GM19328 (cell line): ENCODE data around the gene GPR89B.
"Not testable (repeated sequence)": the region's sequence is repeated elsewhere in the genome, so short reads cannot be mapped to it uniquely, and the experiment has no call there.

Experiments
- ATAC-seq: cut with Tn5 transposase; IDR thresholded peaks from one replicate; pipeline ENCODE4 v1.9.1; 2021; ENCODE audit warnings: mild to moderate bottlenecking, moderate library complexity; ENCODE audit not compliant: unreplicated experiment

The GPR89B gene

GRCh38 chr1:147935296-147935695 lies 7.1 kb downstream of the GPR89B start:
- not testable (repeated sequence) for ATAC-seq

GRCh38 chr1:147940456-147940855 lies 12.2 kb downstream of the GPR89B start:
- not testable (repeated sequence) for ATAC-seq

- ATAC-seq, result not testable (repeated sequence)
Measured at GRCh38 chr1:147942563-147942962, 14.3 kb downstream of the GPR89B start.

- ATAC-seq, result not testable (repeated sequence)
Measured at GRCh38 chr1:147949517-147949916, 21.3 kb downstream of the GPR89B start.

- not testable (repeated sequence) for ATAC-seq
Measured at GRCh38 chr1:147958906-147959305, 30.7 kb downstream of the GPR89B start.

- not testable (repeated sequence) for ATAC-seq
Measured at GRCh38 chr1:147959680-147960079, 31.5 kb downstream of the GPR89B start.

- not testable (repeated sequence) for ATAC-seq
Measured at GRCh38 chr1:147964575-147964974, 36.4 kb downstream of the GPR89B start.

- ATAC-seq, result not testable (repeated sequence)
Measured at GRCh38 chr1:147966657-147967056, 38.4 kb downstream of the GPR89B start.

GRCh38 chr1:147978896-147979651 lies 50.9 kb downstream of the GPR89B start:
- not testable (repeated sequence) for ATAC-seq

GRCh38 chr1:147985374-147985773 lies 57.2 kb downstream of the GPR89B start:
- not testable (repeated sequence) for ATAC-seq

- not testable (repeated sequence) for ATAC-seq
Measured at GRCh38 chr1:147987893-147988292, 59.7 kb downstream of the GPR89B start.

GRCh38 chr1:147992916-147993315 lies 64.7 kb downstream of the GPR89B start:
- ATAC-seq, result not testable (repeated sequence)

- ATAC-seq, result not testable (repeated sequence)
Measured at GRCh38 chr1:147993400-147993799, 65.2 kb downstream of the GPR89B start.

GRCh38 chr1:147993825-147994615 lies 65.8 kb downstream of the GPR89B start:
- ATAC-seq, result not testable (repeated sequence)

- not testable (repeated sequence) for ATAC-seq
Measured at GRCh38 chr1:147996088-147996487, 67.9 kb downstream of the GPR89B start.

GRCh38 chr1:148007724-148008123 lies 79.5 kb downstream of the GPR89B start:
- ATAC-seq, result not testable (repeated sequence)

- no peak for ATAC-seq
Measured at GRCh38 chr1:148010527-148010926, 82.3 kb downstream of the GPR89B start.

- not testable (repeated sequence) for ATAC-seq
Measured at GRCh38 chr1:148013177-148014144, 85.2 kb downstream of the GPR89B start.

- ATAC-seq, result not testable (repeated sequence)
Measured at GRCh38 chr1:148014289-148015200, 86.3 kb downstream of the GPR89B start.

GRCh38 chr1:148024918-148025317 lies 96.7 kb downstream of the GPR89B start:
- not testable (repeated sequence) for ATAC-seq
